Psoas muscle (tissue), 8 donors: ENCODE measurements around the gene MRPL2. TPM values are rescaled to one million over a fixed set of nuclear protein-coding genes. Genes with fewer than 3 reads are reported as not detected.

Experiments used
- ATAC-seq, 4 donors: fragments of 200-7000 bp; cut with Tn5 transposase; one replicate each; pipeline ENCODE4 v1.9.1; 2020; ENCODE audit warnings: moderate library complexity in 3 of 4, mild to moderate bottlenecking in 2 of 4
- DNase-seq, 2 donors: peaks; one replicate each; pipeline ENCODE4 v3.0.0-alpha.2; 2020
- H3K27ac ChIP-seq: fragments of 200-600 bp; one replicate; pipeline ENCODE4 v1.8.0; 2022
- H3K27me3 ChIP-seq, 3 donors: fragments of 200-600 bp in 1 of 3; one replicate each; pipeline versions ENCODE4 v1.6.1 to v1.8.0; 2013 to 2022; ENCODE audit warnings: low read length in 2 of 3, mild to moderate bottlenecking in 2 of 3, moderate library complexity in 1 of 3; ENCODE audit not compliant: insufficient read depth in 3 of 3
- H3K36me3 ChIP-seq, 2 donors: fragments of 200-600 bp in 1 of 2; one replicate each; pipeline versions ENCODE4 v1.6.1 to v1.8.0; 2013 to 2022; ENCODE audit warnings: low read depth in 1 of 2, mild to moderate bottlenecking in 1 of 2, moderate library complexity in 1 of 2; ENCODE audit not compliant: insufficient read depth in 1 of 2
- H3K4me1 ChIP-seq: fragments of 200-600 bp; one replicate; pipeline ENCODE4 v1.8.0; 2022
- H3K4me3 ChIP-seq: fragments of 200-600 bp; one replicate; pipeline ENCODE4 v1.8.0; 2022; ENCODE audit warnings: mild to moderate bottlenecking
- H3K9me3 ChIP-seq: fragments of 200-600 bp; one replicate; pipeline ENCODE4 v1.8.0; 2022
- WGBS, 3 donors: extraction: QIAGEN DNeasy Blood & Tissue Kit; methylation state at CpG; one replicate each; pipeline versions ENCODE4 v1.1.6 to v1.1.7; 2013; 5-methylcytosine and 5-hydroxymethylcytosine counted together
- intact Hi-C, 2 donors: fragments of 100-400 bp; cut with DNase I; formaldehyde crosslinking; loops; one replicate each; pipeline versions ENCODE4 v1.11.0 to v1.14.2; 2022
- polyA plus RNA-seq, 3 donors: library from polyadenylated mRNA; stranded (reverse); fragments of 200-250 nt; gene quantifications; one replicate each; pipeline ENCODE4 v1.2.3, GENCODE V29; 2013
- total RNA-seq, 4 donors: library from RNA; stranded (reverse); fragmentation: NEBNext Ultra II Directional in 2 of 4; extraction: Animal tissue kit (Norgen Biotek cat#: 25700) in 2 of 4; gene quantifications; one replicate each; pipeline versions ENCODE4 v1.2.1 to v1.2.4, GENCODE V29; 2021 to 2023
- TF ChIP-seq, protein P1 (sequence below): fragments of 200-600 bp; IDR thresholded peaks from one replicate; pipeline ENCODE4 v1.8.0; 2022; ENCODE audit warnings: antibody characterized with exemption
- donor health status: healthy with polysubstance abuse.
- donor health status: DM: no; HTN: no; CAD: no; lungs with moderate emphysema.
- donor health status: Bipolar disorder and iron deficiency.
- donor health status: healthy.
- donor health status: DM: yes; HTN: yes; CAD: no.
- donor health status: DM: no; HTN: no; CAD: no.
- donor health status: DM: no; HTN: no; CAD: no.
- donor health status: DM: yes; HTN: yes; CAD: no.

The MRPL2 gene
- total and polyA plus RNA-seq, 7 donors: 61.3 to 139 (median 91.2) TPM

DNA sequence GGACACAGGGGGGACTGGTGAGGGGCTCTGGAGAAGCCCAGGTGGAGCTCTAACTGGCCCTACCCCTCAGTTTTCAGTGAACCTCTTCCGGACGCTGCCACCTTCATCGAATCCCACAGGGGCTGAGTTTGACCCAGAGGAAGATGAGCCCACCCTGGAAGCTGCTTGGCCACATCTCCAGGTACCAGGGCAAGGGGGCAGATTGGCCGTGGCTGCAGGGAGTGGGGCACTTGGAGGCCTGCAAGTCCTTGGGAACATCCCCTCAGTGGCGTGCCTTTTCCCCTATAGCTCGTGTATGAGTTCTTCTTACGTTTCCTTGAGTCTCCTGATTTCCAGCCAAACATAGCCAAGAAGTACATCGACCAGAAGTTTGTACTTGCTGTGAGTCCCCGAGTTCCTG is 52.1 kb downstream of the MRPL2 start:
- H3K4me1 ChIP-seq: no peaks in the 10 kb centered on the region
- H3K4me3 ChIP-seq: no peak overlapping the region
- DNase-seq: no peak
- H3K27ac ChIP-seq: no peak overlapping the region
- no peaks in the 10 kb centered on the region for H3K9me3 ChIP-seq
- intact Hi-C loops: no loop called here
- TF ChIP-seq, protein P1, sequence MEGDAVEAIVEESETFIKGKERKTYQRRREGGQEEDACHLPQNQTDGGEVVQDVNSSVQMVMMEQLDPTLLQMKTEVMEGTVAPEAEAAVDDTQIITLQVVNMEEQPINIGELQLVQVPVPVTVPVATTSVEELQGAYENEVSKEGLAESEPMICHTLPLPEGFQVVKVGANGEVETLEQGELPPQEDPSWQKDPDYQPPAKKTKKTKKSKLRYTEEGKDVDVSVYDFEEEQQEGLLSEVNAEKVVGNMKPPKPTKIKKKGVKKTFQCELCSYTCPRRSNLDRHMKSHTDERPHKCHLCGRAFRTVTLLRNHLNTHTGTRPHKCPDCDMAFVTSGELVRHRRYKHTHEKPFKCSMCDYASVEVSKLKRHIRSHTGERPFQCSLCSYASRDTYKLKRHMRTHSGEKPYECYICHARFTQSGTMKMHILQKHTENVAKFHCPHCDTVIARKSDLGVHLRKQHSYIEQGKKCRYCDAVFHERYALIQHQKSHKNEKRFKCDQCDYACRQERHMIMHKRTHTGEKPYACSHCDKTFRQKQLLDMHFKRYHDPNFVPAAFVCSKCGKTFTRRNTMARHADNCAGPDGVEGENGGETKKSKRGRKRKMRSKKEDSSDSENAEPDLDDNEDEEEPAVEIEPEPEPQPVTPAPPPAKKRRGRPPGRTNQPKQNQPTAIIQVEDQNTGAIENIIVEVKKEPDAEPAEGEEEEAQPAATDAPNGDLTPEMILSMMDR: no peak
- H3K27me3 ChIP-seq: no peaks in the 10 kb centered on the region
- WGBS, 3 donors: 89 to 91% (median 91%) methylated on average over 9 of the region's 9 CpGs
- peaks cover 6 to 66% of the 10 kb centered on the region in 2 donors for H3K36me3 ChIP-seq
- no peak for ATAC-seq

DNA sequence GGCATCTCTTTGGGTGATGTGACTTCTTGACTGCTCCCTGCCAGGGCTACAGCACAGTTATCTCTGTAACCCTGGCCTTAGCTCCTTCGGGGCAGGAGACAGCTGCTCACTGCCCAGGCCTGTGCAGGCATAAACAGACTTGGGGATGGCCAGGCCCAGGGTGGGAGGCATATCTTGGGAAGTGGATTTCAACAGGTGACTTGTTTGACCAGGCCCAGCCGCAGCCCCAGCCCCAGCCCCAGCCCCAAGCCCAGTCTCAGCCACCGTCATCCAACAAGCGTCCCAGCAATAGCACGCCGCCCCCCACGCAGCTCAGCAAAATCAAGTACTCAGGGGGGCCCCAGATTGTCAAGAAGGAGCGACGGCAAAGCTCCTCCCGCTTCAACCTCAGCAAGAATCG is 53.0 kb downstream of the MRPL2 start:
- H3K9me3 ChIP-seq: no peaks in the 10 kb centered on the region
- DNase-seq (no peak), ATAC-seq (no peak)
- H3K27me3 ChIP-seq: no peaks in the 10 kb centered on the region
- 92 to 93% (median 93%) methylated on average over 11 of the region's 11 CpGs for WGBS, 3 donors
- TF ChIP-seq, protein P1: no peak
- intact Hi-C loops: no loop called here
- H3K27ac ChIP-seq: no peak overlapping the region
- H3K36me3 ChIP-seq: peaks cover 4 to 57% of the 10 kb centered on the region in 2 donors
- H3K4me3 ChIP-seq: no peak overlapping the region
- H3K4me1 ChIP-seq: no peaks in the 10 kb centered on the region

DNA sequence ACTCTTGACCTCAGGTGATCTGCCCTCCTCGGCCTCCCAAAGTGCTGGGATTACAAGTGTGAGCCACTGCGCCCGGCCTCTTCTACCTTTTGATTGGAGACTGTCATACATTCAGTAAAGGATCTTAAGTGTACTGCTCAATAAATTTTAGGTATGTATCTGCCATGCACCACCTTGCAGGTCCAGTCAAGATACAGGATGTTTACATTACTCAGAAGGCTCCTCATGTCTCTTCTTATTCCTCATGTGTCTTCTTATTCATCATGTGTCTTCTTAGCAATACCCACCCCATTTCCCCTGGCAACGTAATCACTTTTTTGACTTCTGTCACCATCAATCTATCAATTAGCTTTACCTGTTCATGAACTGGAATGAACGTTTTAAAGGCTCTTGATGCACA is 53.4 kb downstream of the MRPL2 start:
- no peaks in the 10 kb centered on the region for H3K27me3 ChIP-seq
- H3K36me3 ChIP-seq: peaks cover 2 to 53% of the 10 kb centered on the region in 2 donors

More for the DNA sequence above, 53.4 kb downstream of the MRPL2 start:
- TF ChIP-seq, protein P1: no peak
- Histone ChIP-seq H3K4me1 (no peaks in the 10 kb centered on the region), H3K27ac (no peak overlapping the region), H3K9me3 (no peaks in the 10 kb centered on the region), H3K4me3 (no peak overlapping the region)
- intact Hi-C loops: no loop called here
- WGBS, 3 donors: 83 to 95% (median 88%) methylated on average over 5 of the region's 5 CpGs
- DNase-seq (no peak), ATAC-seq (no peak)

Other genes with a start within 250 kb of the MRPL2 start
- 10 to 100 TPM; 50.7 to 70.4 (median 62.9) TPM for gene RPL7L1, start 179.8 kb downstream of the MRPL2 start, total RNA-seq
- gene RPL7L1, start 179.8 kb downstream of the MRPL2 start, polyA plus RNA-seq: 100 to 1,000 TPM in 1 of 3 donors, 10 to 100 TPM in 2; 35.5 to 107 (median 90.6) TPM
- gene PTCRA, start 143.4 kb downstream of the MRPL2 start, total RNA-seq: not detected
- under 1 TPM in 1 of 3 donors, not detected in 2; 0.09 TPM for gene PTCRA, start 143.4 kb downstream of the MRPL2 start, polyA plus RNA-seq
- gene CNPY3, start 130.0 kb downstream of the MRPL2 start, total RNA-seq: 10 to 100 TPM in 2 of 4 donors, 1 to 10 TPM in 2; 6.8 to 11.9 (median 9.5) TPM
- 10 to 100 TPM in 2 of 3 donors, 1 to 10 TPM in 1; 5.7 to 13.7 (median 10.8) TPM for gene CNPY3, start 130.0 kb downstream of the MRPL2 start, polyA plus RNA-seq
- gene GNMT, start 98.7 kb downstream of the MRPL2 start, total RNA-seq: under 1 TPM in 3 of 4 donors, not detected in 1; 0.34 to 0.74 (median 0.43) TPM
- under 1 TPM; 0.09 to 0.21 (median 0.12) TPM for gene GNMT, start 98.7 kb downstream of the MRPL2 start, polyA plus RNA-seq
- gene PEX6, start 80.3 kb downstream of the MRPL2 start, total RNA-seq: 10 to 100 TPM; 15.4 to 37.4 (median 25.8) TPM
- 10 to 100 TPM; 12.0 to 37.8 (median 16.5) TPM for gene PEX6, start 80.3 kb downstream of the MRPL2 start, polyA plus RNA-seq
- 10 to 100 TPM; 25.9 to 36.4 (median 31.0) TPM for gene PPP2R5D, start 74.9 kb downstream of the MRPL2 start, total RNA-seq
- 10 to 100 TPM; 25.6 to 46.7 (median 27.1) TPM for gene PPP2R5D, start 74.9 kb downstream of the MRPL2 start, polyA plus RNA-seq
- gene MEA1, start 45.5 kb downstream of the MRPL2 start, total RNA-seq: 10 to 100 TPM; 20.3 to 27.5 (median 26.9) TPM
- gene MEA1, start 45.5 kb downstream of the MRPL2 start, polyA plus RNA-seq: 10 to 100 TPM; 42.5 to 95.2 (median 48.6) TPM
- 100 to 1,000 TPM in 2 of 4 donors, 10 to 100 TPM in 2; 75.2 to 115 (median 99.1) TPM for gene KLHDC3, start 45.2 kb downstream of the MRPL2 start, total RNA-seq
- 100 to 1,000 TPM in 1 of 3 donors, 10 to 100 TPM in 2; 61.7 to 198 (median 97.1) TPM for gene KLHDC3, start 45.2 kb downstream of the MRPL2 start, polyA plus RNA-seq
- gene RRP36, start 37.8 kb downstream of the MRPL2 start, total RNA-seq: 10 to 100 TPM; 31.0 to 47.3 (median 37.5) TPM
- gene RRP36, start 37.8 kb downstream of the MRPL2 start, polyA plus RNA-seq: 10 to 100 TPM; 39.7 to 70.5 (median 68.2) TPM
- 10 to 100 TPM in 3 of 4 donors, 1 to 10 TPM in 1; 9.3 to 23.4 (median 20.1) TPM for gene CUL7, start 5.6 kb downstream of the MRPL2 start, total RNA-seq
- gene CUL7, start 5.6 kb downstream of the MRPL2 start, polyA plus RNA-seq: 10 to 100 TPM in 1 of 3 donors, 1 to 10 TPM in 2; 6.0 to 11.5 (median 6.5) TPM
- 10 to 100 TPM; 13.0 to 20.9 (median 15.0) TPM for gene KLC4, start 197 bp upstream of the MRPL2 start, total RNA-seq
- 10 to 100 TPM; 12.2 to 17.2 (median 13.2) TPM for gene KLC4, start 197 bp upstream of the MRPL2 start, polyA plus RNA-seq
- 1 to 10 TPM in 2 of 4 donors, under 1 TPM in 2; 0.61 to 1.6 (median 1.1) TPM for gene PTK7, start 16.9 kb upstream of the MRPL2 start, total RNA-seq
- under 1 TPM; 0.17 to 0.90 (median 0.23) TPM for gene PTK7, start 16.9 kb upstream of the MRPL2 start, polyA plus RNA-seq
- 10 to 100 TPM; 36.4 to 46.6 (median 40.1) TPM for gene SRF, start 111.8 kb upstream of the MRPL2 start, total RNA-seq
- gene SRF, start 111.8 kb upstream of the MRPL2 start, polyA plus RNA-seq: 10 to 100 TPM; 26.3 to 57.7 (median 34.7) TPM
- 10 to 100 TPM in 2 of 4 donors, 1 to 10 TPM in 2; 6.5 to 10.9 (median 9.6) TPM for gene CUL9, start 122.8 kb upstream of the MRPL2 start, total RNA-seq
- 10 to 100 TPM in 2 of 3 donors, 1 to 10 TPM in 1; 6.3 to 10.8 (median 10.7) TPM for gene CUL9, start 122.8 kb upstream of the MRPL2 start, polyA plus RNA-seq
- 10 to 100 TPM; 20.7 to 61.9 (median 37.2) TPM for gene DNPH1, start 170.0 kb upstream of the MRPL2 start, total RNA-seq
- gene DNPH1, start 170.0 kb upstream of the MRPL2 start, polyA plus RNA-seq: 10 to 100 TPM; 52.5 to 83.6 (median 55.9) TPM
- not detected for gene TTBK1, start 184.0 kb upstream of the MRPL2 start, total RNA-seq
- gene TTBK1, start 184.0 kb upstream of the MRPL2 start, polyA plus RNA-seq: under 1 TPM in 2 of 3 donors, not detected in 1; 0.01 to 0.03 TPM
- gene SLC22A7, start 238.8 kb upstream of the MRPL2 start, total RNA-seq: not detected
- not detected for gene SLC22A7, start 238.8 kb upstream of the MRPL2 start, polyA plus RNA-seq
- under 1 TPM in 1 of 4 donors, not detected in 3; 0.47 TPM for gene CRIP3, start 249.4 kb upstream of the MRPL2 start, total RNA-seq
- under 1 TPM; 0.05 to 0.15 (median 0.09) TPM for gene CRIP3, start 249.4 kb upstream of the MRPL2 start, polyA plus RNA-seq